Cardiac fibroblast (primary cell): ENCODE measurements around the gene COPZ1.
"Not testable (repeated sequence)": the region's sequence is repeated elsewhere in the genome, so short reads cannot be mapped to it uniquely, and the experiment has no call there.

Source experiments
- DNase-seq, 2 donors: peaks; one replicate each; pipeline versions ENCODE4 v3.0.0 to v3.0.0-alpha.2; 2010; ENCODE audit warnings: low read depth in 2 of 2
- H3K4me3 ChIP-seq, 2 donors: replicated peaks in 1 of 2; 1 replicate in 1 of 2; 2 replicates in 1 of 2; pipeline ENCODE4 v1.5.1; 2011; ENCODE audit warnings: low read depth in 2 of 2, low read length in 2 of 2, mild to moderate bottlenecking in 2 of 2, moderate library complexity in 1 of 2
- CTCF ChIP-seq: IDR thresholded peaks from one replicate; pipeline ENCODE4 v1.5.1; 2011; ENCODE audit warnings: low read depth, mild to moderate bottlenecking, low read length, inconsistent platforms

Gene COPZ1

GRCh38 chr12:54349036-54349435, 24.1 kb downstream of the COPZ1 start:
- no peak overlapping the region for H3K4me3 ChIP-seq
- no peak for TF ChIP-seq CTCF
- no peak for DNase-seq

GRCh38 chr12:54349679-54350078, 24.7 kb downstream of the COPZ1 start:
- TF ChIP-seq CTCF, result no peak
- no peak overlapping the region for H3K4me3 ChIP-seq
- no peak for DNase-seq

- DNase-seq, result peak in 1 of 2 donors; percentile 42
- H3K4me3 ChIP-seq, result no peak overlapping the region
- no peak for TF ChIP-seq CTCF
These were observed 25.8 kb downstream of the COPZ1 start for GRCh38 chr12:54350743-54351142.

GRCh38 chr12:54351341-54351740, 26.4 kb downstream of the COPZ1 start:
- DNase-seq, result no peak
- H3K4me3 ChIP-seq, result no peak overlapping the region
- no peak for TF ChIP-seq CTCF

GRCh38 chr12:54352022-54352531, 27.1 kb downstream of the COPZ1 start:
- peak in 1 of 2 donors; percentile 46 for DNase-seq
- TF ChIP-seq CTCF, result no peak
- H3K4me3 ChIP-seq, result no peak overlapping the region

GRCh38 chr12:54352891-54353874, 28.3 kb downstream of the COPZ1 start:
- TF ChIP-seq CTCF, result no peak
- no peak overlapping the region for H3K4me3 ChIP-seq
- peak; percentile 28 to 30 for DNase-seq

GRCh38 chr12:54354271-54354670, 29.3 kb downstream of the COPZ1 start:
- not testable (repeated sequence) for DNase-seq, H3K4me3 ChIP-seq
